Measurements from ENCODE around the gene TPBGL. TPM values are rescaled to one million over a fixed set of nuclear protein-coding genes. Genes with fewer than 3 reads are reported as not detected.

Gene TPBGL
- total RNA-seq, 1 donor from 2014 or later, result 0.47 TPM

- H3K9me3 ChIP-seq, result no peaks in the 10 kb centered on the region
- peaks cover 33% of the 10 kb centered on the region for H3K36me3 ChIP-seq
- H3K4me1 ChIP-seq, result peaks cover 48% of the 10 kb centered on the region
- no peak for TF ChIP-seq CTCF (IDR thresholded peaks at IDR 0.05)
- H3K27me3 ChIP-seq (ENCODE audit: low read depth), result no peaks in the 10 kb centered on the region
- intact Hi-C loops (cut with DNase I), result no loop called here
- H3K4me3 ChIP-seq, result no peak overlapping the region
- peak overlapping the region; percentile 34 for H3K27ac ChIP-seq
- ATAC-seq, result peak; percentile 75 to 82
- DNase-seq, result peak; percentile 84
Measured at GRCh38 chr11:75195167-75195962, 45.2 kb upstream of the TPBGL start.

- Histone ChIP-seq H3K4me3 (no peak overlapping the region), H3K27ac (no peak overlapping the region), H3K9me3 (no peaks in the 10 kb centered on the region), H3K4me1 (peaks cover 37% of the 10 kb centered on the region), H3K27me3 (ENCODE audit: low read depth) (no peaks in the 10 kb centered on the region), H3K36me3 (peaks cover 41% of the 10 kb centered on the region)
- DNase-seq, result no peak
- no peak for TF ChIP-seq CTCF (IDR thresholded peaks at IDR 0.05)
- intact Hi-C loops (cut with DNase I), result no loop called here
- ATAC-seq, result no peak
Measured at GRCh38 chr11:75196426-75196825, 44.1 kb upstream of the TPBGL start.

- ATAC-seq (no peak), DNase-seq (no peak)
- TF ChIP-seq CTCF (IDR thresholded peaks at IDR 0.05), result no peak
- no peak overlapping the region for H3K27ac ChIP-seq
- H3K4me1 ChIP-seq, result peaks cover 34% of the 10 kb centered on the region
- H3K36me3 ChIP-seq, result peaks cover 52% of the 10 kb centered on the region
- intact Hi-C loops (cut with DNase I), result no loop called here
- no peaks in the 10 kb centered on the region for H3K9me3 ChIP-seq
- H3K27me3 ChIP-seq (ENCODE audit: low read depth), result no peaks in the 10 kb centered on the region
- H3K4me3 ChIP-seq, result no peak overlapping the region
Measured at GRCh38 chr11:75197512-75198277, 42.9 kb upstream of the TPBGL start.

- no peak overlapping the region for H3K27ac ChIP-seq
- no peak for ATAC-seq
Measured at GRCh38 chr11:75198278-75198973, 42.1 kb upstream of the TPBGL start.

More at GRCh38 chr11:75198278-75198973, 42.1 kb upstream of the TPBGL start:
- H3K4me1 ChIP-seq, result peaks cover 34% of the 10 kb centered on the region
- H3K36me3 ChIP-seq, result peaks cover 52% of the 10 kb centered on the region
- no peak overlapping the region for H3K4me3 ChIP-seq
- H3K9me3 ChIP-seq, result no peaks in the 10 kb centered on the region
- intact Hi-C loops (cut with DNase I), result no loop called here
- DNase-seq, result no peak
- H3K27me3 ChIP-seq (ENCODE audit: low read depth), result no peaks in the 10 kb centered on the region
- TF ChIP-seq CTCF (IDR thresholded peaks at IDR 0.05), result no peak

Measured in lower lobe of right lung (tissue), 2 donors.